SK-N-SH treated with all-trans-retinoic acid at 6 μM for 48 hours (cell line): ENCODE data around the gene HEATR5B.

Source experiments
- ATAC-seq: fragments of 200-7000 bp; cut with Tn5 transposase; 3 replicates; pipeline ENCODE4 v1.9.1; 2020; ENCODE audit warnings: mild to moderate bottlenecking, moderate library complexity
- ARNTL ChIP-seq: fragments of 450-650 bp; formaldehyde crosslinking; IDR thresholded peaks from 2 replicates; pipeline ENCODE4 v1.5.0; 2020; ENCODE audit warnings: low read depth, mild to moderate bottlenecking, moderate library complexity, borderline replicate concordance
- BACH2 ChIP-seq: fragments of 250-450 bp; sonication (Bioruptor Pico); IDR thresholded peaks from 2 replicates; pipeline ENCODE4 v1.9.0; 2021; ENCODE audit warnings: mild to moderate bottlenecking, borderline replicate concordance
- CSDC2 ChIP-seq: fragments of 250-450 bp; sonication (Bioruptor Pico); IDR thresholded peaks from 2 replicates; pipeline ENCODE4 v1.5.0; 2020; ENCODE audit warnings: mild to moderate bottlenecking, moderate library complexity
- GLIS3 ChIP-seq: fragments of 250-450 bp; sonication (Bioruptor Pico); IDR thresholded peaks from 2 replicates; pipeline ENCODE4 v1.5.0; 2020; ENCODE audit warnings: mild to moderate bottlenecking, moderate library complexity
- ISL1 ChIP-seq: fragments of 250-450 bp; sonication (Bioruptor Pico); IDR thresholded peaks from 2 replicates; pipeline ENCODE4 v2.1.2; 2022; ENCODE audit warnings: mild to moderate bottlenecking, moderate library complexity
- OSR1 ChIP-seq: fragments of 250-450 bp; sonication (Bioruptor Pico); IDR thresholded peaks from 2 replicates; pipeline ENCODE4 v1.8.0; 2022; ENCODE audit warnings: moderate library complexity, mild to moderate bottlenecking, inconsistent platforms
- POU6F1 ChIP-seq: fragments of 250-450 bp; sonication (Bioruptor Pico); IDR thresholded peaks from 2 replicates; pipeline ENCODE4 v1.8.0; 2021; ENCODE audit warnings: low read depth, mild to moderate bottlenecking, moderate library complexity, borderline replicate concordance
- RARB ChIP-seq: fragments of 250-450 bp; sonication (Bioruptor Pico); IDR thresholded peaks from 2 replicates; pipeline ENCODE4 v1.8.0; 2021; ENCODE audit warnings: mild to moderate bottlenecking, moderate library complexity
- SNAI2 ChIP-seq: fragments of 250-450 bp; sonication (Bioruptor Pico); IDR thresholded peaks from 2 replicates; pipeline ENCODE4 v1.5.0; 2020; ENCODE audit warnings: mild to moderate bottlenecking, moderate library complexity
- TCF4 ChIP-seq: fragments of 250-450 bp; sonication (Bioruptor Pico); IDR thresholded peaks from 2 replicates; pipeline ENCODE4 v1.8.0; 2021; ENCODE audit warnings: mild to moderate bottlenecking, moderate library complexity, borderline replicate concordance
- TOX ChIP-seq: fragments of 250-450 bp; sonication (Bioruptor Pico); IDR thresholded peaks from 2 replicates; pipeline ENCODE4 v1.8.0; 2021; ENCODE audit warnings: mild to moderate bottlenecking, moderate library complexity, borderline replicate concordance
- ZC3H10 ChIP-seq: fragments of 250-450 bp; sonication (Bioruptor Pico); IDR thresholded peaks from 2 replicates; pipeline ENCODE4 v1.5.1; 2021; ENCODE audit warnings: mild to moderate bottlenecking, moderate library complexity
- ZFP3 ChIP-seq: fragments of 250-450 bp; sonication (Bioruptor Pico); IDR thresholded peaks from 2 replicates; pipeline ENCODE4 v1.5.0; 2020; ENCODE audit warnings: mild to moderate bottlenecking, moderate library complexity
- ZFP30 ChIP-seq: fragments of 450-650 bp; formaldehyde crosslinking; IDR thresholded peaks from 2 replicates; pipeline ENCODE4 v1.5.0; 2022; ENCODE audit warnings: mild to moderate bottlenecking, moderate library complexity
- ZNF70 ChIP-seq: fragments of 450-650 bp; formaldehyde crosslinking; IDR thresholded peaks from 2 replicates; pipeline ENCODE4 v1.5.0; 2020; ENCODE audit warnings: mild to moderate bottlenecking, moderate library complexity
- TF ChIP-seq, protein P1 (sequence below): fragments of 250-450 bp; sonication (Bioruptor Pico); IDR thresholded peaks from 2 replicates; pipeline ENCODE4 v1.5.0; 2020; ENCODE audit warnings: mild to moderate bottlenecking, moderate library complexity
- TF ChIP-seq, protein P2 (sequence below): fragments of 250-450 bp; sonication (Bioruptor Pico); IDR thresholded peaks from 2 replicates; pipeline ENCODE4 v1.5.1; 2020; ENCODE audit warnings: low read depth, mild to moderate bottlenecking, moderate library complexity
- TF ChIP-seq, protein P3 (sequence below): fragments of 250-450 bp; sonication (Bioruptor Pico); IDR thresholded peaks from 2 replicates; pipeline ENCODE4 v1.8.0; 2020; ENCODE audit warnings: mild to moderate bottlenecking, moderate library complexity, borderline replicate concordance

Gene HEATR5B

DNA sequence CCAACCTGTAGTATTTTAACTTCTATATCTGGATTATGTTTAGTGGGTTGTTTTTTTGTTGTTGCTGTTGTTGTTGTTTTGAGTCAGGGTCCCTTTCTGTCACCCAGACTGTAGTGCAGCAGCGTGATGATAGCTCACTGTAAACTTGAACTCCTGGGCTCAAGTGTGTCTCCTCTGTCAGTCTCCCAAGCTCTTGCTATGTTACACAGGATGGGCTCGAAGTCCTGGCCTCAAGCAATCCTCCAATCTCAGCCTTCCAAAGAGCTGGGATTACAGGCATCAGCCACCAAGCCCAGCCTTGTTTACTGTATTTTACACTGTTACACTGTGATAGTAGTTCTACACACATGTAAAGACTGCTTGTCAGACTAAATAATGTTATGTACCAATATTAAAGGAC is 108.1 kb downstream of the HEATR5B start:
- TF ChIP-seq, protein P1, sequence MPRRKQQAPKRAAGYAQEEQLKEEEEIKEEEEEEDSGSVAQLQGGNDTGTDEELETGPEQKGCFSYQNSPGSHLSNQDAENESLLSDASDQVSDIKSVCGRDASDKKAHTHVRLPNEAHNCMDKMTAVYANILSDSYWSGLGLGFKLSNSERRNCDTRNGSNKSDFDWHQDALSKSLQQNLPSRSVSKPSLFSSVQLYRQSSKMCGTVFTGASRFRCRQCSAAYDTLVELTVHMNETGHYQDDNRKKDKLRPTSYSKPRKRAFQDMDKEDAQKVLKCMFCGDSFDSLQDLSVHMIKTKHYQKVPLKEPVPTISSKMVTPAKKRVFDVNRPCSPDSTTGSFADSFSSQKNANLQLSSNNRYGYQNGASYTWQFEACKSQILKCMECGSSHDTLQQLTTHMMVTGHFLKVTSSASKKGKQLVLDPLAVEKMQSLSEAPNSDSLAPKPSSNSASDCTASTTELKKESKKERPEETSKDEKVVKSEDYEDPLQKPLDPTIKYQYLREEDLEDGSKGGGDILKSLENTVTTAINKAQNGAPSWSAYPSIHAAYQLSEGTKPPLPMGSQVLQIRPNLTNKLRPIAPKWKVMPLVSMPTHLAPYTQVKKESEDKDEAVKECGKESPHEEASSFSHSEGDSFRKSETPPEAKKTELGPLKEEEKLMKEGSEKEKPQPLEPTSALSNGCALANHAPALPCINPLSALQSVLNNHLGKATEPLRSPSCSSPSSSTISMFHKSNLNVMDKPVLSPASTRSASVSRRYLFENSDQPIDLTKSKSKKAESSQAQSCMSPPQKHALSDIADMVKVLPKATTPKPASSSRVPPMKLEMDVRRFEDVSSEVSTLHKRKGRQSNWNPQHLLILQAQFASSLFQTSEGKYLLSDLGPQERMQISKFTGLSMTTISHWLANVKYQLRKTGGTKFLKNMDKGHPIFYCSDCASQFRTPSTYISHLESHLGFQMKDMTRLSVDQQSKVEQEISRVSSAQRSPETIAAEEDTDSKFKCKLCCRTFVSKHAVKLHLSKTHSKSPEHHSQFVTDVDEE (CRISPR knock-in tag) = no peak
- TF ChIP-seq ZFP3 (CRISPR knock-in tag) (no peak), ARNTL (no peak), ZC3H10 (no peak), POU6F1 (no peak), BACH2 (CRISPR knock-in tag) (no peak), RARB (CRISPR knock-in tag) (no peak), ZFP30 (no peak), TOX (CRISPR knock-in tag) (no peak)
- no peak for ATAC-seq

DNA sequence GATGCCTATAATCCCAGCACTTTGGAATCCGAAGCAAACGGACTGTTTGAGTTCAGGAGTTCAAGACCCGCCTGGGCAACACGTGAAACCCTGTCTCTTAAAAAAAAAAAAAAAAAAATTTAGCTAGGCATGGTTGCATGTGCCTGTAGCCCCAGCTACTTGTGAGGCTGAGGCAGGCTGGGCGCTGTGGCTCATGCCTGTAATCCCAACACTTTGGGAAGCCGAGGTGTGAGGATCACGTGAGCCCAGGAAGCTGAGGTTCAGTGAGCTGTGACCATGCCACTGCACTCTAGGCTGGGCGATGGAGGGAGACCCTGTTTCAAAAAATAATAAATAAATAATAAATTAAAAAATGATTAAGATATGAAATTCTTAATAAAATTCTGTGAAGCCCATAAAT is 108.9 kb downstream of the HEATR5B start:
- no peak for ATAC-seq
- no peak for TF ChIP-seq RARB (CRISPR knock-in tag)
- no peak for TF ChIP-seq CSDC2
- TF ChIP-seq, protein P2, sequence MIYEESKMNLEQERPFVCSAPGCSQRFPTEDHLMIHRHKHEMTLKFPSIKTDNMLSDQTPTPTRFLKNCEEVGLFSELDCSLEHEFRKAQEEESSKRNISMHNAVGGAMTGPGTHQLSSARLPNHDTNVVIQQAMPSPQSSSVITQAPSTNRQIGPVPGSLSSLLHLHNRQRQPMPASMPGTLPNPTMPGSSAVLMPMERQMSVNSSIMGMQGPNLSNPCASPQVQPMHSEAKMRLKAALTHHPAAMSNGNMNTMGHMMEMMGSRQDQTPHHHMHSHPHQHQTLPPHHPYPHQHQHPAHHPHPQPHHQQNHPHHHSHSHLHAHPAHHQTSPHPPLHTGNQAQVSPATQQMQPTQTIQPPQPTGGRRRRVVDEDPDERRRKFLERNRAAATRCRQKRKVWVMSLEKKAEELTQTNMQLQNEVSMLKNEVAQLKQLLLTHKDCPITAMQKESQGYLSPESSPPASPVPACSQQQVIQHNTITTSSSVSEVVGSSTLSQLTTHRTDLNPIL (CRISPR knock-in tag) = no peak

- no peak for ATAC-seq
- TF ChIP-seq ZC3H10 (no peak), CSDC2 (no peak), RARB (CRISPR knock-in tag) (no peak), ZFP30 (no peak), POU6F1 (no peak)
Observed at GRCh38 chr2:36973320-36973719, 110.9 kb downstream of the HEATR5B start.

DNA sequence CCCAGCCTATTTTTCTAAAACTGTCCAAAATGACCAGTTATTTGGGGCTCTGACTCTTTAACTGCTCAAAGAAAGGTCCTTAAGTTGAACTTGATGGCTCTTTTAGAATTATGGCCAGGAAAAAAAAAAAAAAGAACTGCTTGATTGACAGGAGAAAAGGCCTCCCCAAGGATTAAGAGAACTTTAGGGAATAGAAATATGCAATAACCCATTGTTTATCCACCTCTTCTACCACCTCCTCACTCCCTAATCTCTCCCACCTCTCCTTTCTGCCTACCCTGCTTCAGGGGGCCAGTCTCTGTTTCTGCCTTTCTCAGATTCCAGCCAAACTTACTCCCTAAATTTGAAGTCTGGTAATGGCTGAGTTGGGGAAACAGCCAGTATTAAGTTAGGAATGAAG is 112.2 kb downstream of the HEATR5B start:
- no peak for ATAC-seq
- TF ChIP-seq, protein P1 (CRISPR knock-in tag) = no peak
- TF ChIP-seq BACH2 (CRISPR knock-in tag) = no peak
- no peak for TF ChIP-seq ARNTL
- no peak for TF ChIP-seq ISL1 (CRISPR knock-in tag)
- no peak for TF ChIP-seq ZC3H10
- no peak for TF ChIP-seq OSR1 (CRISPR knock-in tag)
- TF ChIP-seq TOX (CRISPR knock-in tag) = no peak
- TF ChIP-seq ZFP3 (CRISPR knock-in tag) = no peak
- TF ChIP-seq, protein P2 (CRISPR knock-in tag) = no peak
- TF ChIP-seq TCF4 (CRISPR knock-in tag) = no peak
- TF ChIP-seq, protein P3, sequence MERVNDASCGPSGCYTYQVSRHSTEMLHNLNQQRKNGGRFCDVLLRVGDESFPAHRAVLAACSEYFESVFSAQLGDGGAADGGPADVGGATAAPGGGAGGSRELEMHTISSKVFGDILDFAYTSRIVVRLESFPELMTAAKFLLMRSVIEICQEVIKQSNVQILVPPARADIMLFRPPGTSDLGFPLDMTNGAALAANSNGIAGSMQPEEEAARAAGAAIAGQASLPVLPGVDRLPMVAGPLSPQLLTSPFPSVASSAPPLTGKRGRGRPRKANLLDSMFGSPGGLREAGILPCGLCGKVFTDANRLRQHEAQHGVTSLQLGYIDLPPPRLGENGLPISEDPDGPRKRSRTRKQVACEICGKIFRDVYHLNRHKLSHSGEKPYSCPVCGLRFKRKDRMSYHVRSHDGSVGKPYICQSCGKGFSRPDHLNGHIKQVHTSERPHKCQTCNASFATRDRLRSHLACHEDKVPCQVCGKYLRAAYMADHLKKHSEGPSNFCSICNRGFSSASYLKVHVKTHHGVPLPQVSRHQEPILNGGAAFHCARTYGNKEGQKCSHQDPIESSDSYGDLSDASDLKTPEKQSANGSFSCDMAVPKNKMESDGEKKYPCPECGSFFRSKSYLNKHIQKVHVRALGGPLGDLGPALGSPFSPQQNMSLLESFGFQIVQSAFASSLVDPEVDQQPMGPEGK (CRISPR knock-in tag) = no peak
- TF ChIP-seq SNAI2 (CRISPR knock-in tag) = no peak
- no peak for TF ChIP-seq GLIS3
- TF ChIP-seq ZNF70 (CRISPR knock-in tag) = no peak
- no peak for TF ChIP-seq POU6F1
- TF ChIP-seq ZFP30 = no peak
- no peak for TF ChIP-seq RARB (CRISPR knock-in tag)
